Left lobe of liver (tissue), 2 donors: ENCODE data around the gene TSSK2. TPM values are rescaled to one million over a fixed set of nuclear protein-coding genes. Genes with fewer than 3 reads are reported as not detected.

Source experiments
- ATAC-seq: fragments of 200-7000 bp; cut with Tn5 transposase; one replicate; pipeline ENCODE4 v1.9.1; 2020; ENCODE audit warnings: mild to moderate bottlenecking, moderate library complexity
- DNase-seq: peaks from one replicate; pipeline ENCODE4 v3.0.0-alpha.2; 2020; ENCODE audit warnings: low spot score
- total RNA-seq: library from RNA; stranded (reverse); gene quantifications from one replicate; pipeline ENCODE4 v1.2.1, GENCODE V29; 2021
- donor health status: DM: no; HTN: no; CAD: no; lungs with moderate emphysema.
- donor health status: DM: no; HTN: yes; CAD: no.

The TSSK2 gene
- total RNA-seq, 1 donor from 2014 or later: not detected

- DNase-seq: no peak
Observed at GRCh38 chr22:19122752-19123492, 8.2 kb upstream of the TSSK2 start.

GRCh38 chr22:19123936-19124335 lies 7.2 kb upstream of the TSSK2 start:
- DNase-seq (no peak), ATAC-seq (no peak)

More at GRCh38 chr22:19122752-19123492, 8.2 kb upstream of the TSSK2 start:
- peak; percentile 37 for ATAC-seq

- ATAC-seq: no peak
- DNase-seq: no peak
Observed at GRCh38 chr22:19124377-19124776, 6.7 kb upstream of the TSSK2 start.

- DNase-seq: no peak
- ATAC-seq: no peak
Observed at GRCh38 chr22:19125011-19125410, 6.1 kb upstream of the TSSK2 start.

- ATAC-seq (no peak), DNase-seq (no peak)
Observed at GRCh38 chr22:19125474-19126308, 5.4 kb upstream of the TSSK2 start.

GRCh38 chr22:19126309-19127273 lies 4.5 kb upstream of the TSSK2 start:
- DNase-seq: no peak
- no peak for ATAC-seq

GRCh38 chr22:19127329-19128008 lies 3.6 kb upstream of the TSSK2 start:
- DNase-seq: no peak
- no peak for ATAC-seq

GRCh38 chr22:19128009-19128401 lies 3.1 kb upstream of the TSSK2 start:
- ATAC-seq: no peak
- DNase-seq: no peak

- DNase-seq (no peak), ATAC-seq (no peak)
Observed at GRCh38 chr22:19128946-19129727, 2.0 kb upstream of the TSSK2 start.

GRCh38 chr22:19129871-19130270 lies 1.2 kb upstream of the TSSK2 start:
- DNase-seq (no peak), ATAC-seq (no peak)

- ATAC-seq (no peak), DNase-seq (no peak)
Observed at GRCh38 chr22:19131685-19132015, 542 bp downstream of the TSSK2 start.

- DNase-seq: no peak
- no peak for ATAC-seq
Observed at GRCh38 chr22:19132153-19132552, 1.0 kb downstream of the TSSK2 start.

- ATAC-seq: peak; percentile 15
- no peak for DNase-seq
Observed at GRCh38 chr22:19132693-19133400, 1.7 kb downstream of the TSSK2 start.

- ATAC-seq (no peak), DNase-seq (no peak)
Observed at GRCh38 chr22:19133561-19133960, 2.5 kb downstream of the TSSK2 start.

GRCh38 chr22:19134176-19134831 lies 3.2 kb downstream of the TSSK2 start:
- DNase-seq (no peak), ATAC-seq (no peak)

- DNase-seq: no peak
- no peak for ATAC-seq
Observed at GRCh38 chr22:19134874-19135273, 3.8 kb downstream of the TSSK2 start.

GRCh38 chr22:19136915-19137314 lies 5.8 kb downstream of the TSSK2 start:
- DNase-seq (no peak), ATAC-seq (no peak)

GRCh38 chr22:19137384-19138216 lies 6.5 kb downstream of the TSSK2 start:
- ATAC-seq (no peak), DNase-seq (no peak)
